GM21360 (cell line): ENCODE data around the gene DEFB125.
"Not testable (repeated sequence)": the region's sequence is repeated elsewhere in the genome, so short reads cannot be mapped to it uniquely, and the experiment has no call there.

ENCODE experiments used
- ATAC-seq: cut with Tn5 transposase; IDR thresholded peaks from one replicate; pipeline ENCODE4 v1.9.1; 2021; ENCODE audit warnings: mild to moderate bottlenecking, moderate library complexity; ENCODE audit not compliant: unreplicated experiment

DEFB125 gene, protein sequence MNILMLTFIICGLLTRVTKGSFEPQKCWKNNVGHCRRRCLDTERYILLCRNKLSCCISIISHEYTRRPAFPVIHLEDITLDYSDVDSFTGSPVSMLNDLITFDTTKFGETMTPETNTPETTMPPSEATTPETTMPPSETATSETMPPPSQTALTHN

DNA sequence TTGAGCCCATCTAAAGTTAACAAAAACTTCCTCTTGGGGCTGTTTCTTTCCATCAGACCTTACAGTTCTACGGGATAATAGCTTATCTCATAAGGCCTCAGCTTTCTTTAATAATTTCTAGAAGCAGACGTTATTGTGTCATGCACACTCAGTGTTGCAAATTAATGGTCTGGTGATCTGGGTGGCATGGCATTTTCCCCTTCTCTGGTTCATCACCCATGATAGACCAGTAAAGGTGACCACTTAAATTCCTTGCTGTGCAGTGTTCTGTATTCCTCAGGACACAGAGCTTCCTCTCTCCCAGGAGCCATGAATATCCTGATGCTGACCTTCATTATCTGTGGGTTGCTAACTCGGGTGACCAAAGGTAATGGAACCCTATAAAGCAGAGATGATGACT, at the start of gene DEFB125:
Gene DEFB125, plus strand, starts transcription at position 272 of the 400 bp plus-strand sequence. Its CDS starts 38 bp downstream, at position 310.
- no peak for ATAC-seq

DNA sequence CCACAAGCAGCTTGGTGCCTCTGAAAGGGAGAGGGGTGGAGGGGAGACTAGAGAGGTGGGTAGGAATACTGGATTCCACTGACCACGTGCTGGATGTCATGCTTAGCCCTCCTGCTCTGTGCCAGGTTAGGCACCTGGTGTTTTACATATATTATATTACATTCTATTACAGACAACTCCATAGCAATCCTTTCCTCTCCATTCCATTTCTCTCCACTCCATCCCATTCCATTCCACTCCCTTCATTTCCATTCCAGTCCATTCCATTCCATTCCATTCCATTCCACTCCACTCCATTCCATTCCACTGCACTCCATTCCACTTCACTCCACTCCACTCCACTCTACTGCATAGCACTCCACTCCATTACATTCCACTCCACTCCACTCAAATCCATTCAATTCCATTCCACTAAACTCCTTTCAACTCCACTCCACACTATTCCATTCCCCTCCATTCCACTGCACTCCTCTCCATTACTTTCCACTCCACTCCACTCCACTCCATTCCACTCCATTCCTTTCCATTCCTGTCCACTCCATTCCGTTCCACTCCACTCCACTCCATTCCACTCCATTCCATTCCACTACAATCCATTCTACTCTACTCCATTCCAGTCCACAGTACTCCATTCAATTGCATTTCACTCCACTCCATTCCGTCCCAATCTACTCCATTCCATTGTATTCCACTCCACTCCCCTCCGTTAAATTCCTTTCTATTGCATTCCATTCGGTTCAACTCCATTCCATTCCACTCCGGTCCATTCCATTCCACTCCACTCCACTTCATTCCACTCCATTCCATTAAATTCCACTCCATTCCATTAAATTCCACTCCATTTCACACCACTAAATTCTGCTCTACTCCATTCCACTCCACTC, 27.2 kb upstream of the DEFB125 start:
- ATAC-seq, result no peak

DNA sequence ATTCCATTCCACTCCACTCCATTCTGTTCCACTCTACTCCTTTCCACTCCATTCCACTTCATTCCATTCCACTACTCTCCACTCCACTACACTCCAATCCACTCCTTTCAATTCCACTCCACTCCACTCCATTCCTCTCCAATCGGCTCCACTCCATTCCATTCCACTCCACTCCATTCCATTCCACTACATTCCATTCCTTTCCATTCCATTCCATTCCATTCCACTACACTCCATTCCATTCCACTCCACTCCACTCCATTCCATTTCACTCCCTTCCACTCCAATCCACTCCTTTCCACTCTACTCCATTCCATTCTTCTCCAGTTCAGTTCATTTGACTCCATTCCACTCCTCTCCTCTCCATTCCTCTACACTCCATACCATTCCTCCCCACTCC, 26.2 kb upstream of the DEFB125 start:
- no peak for ATAC-seq

DNA sequence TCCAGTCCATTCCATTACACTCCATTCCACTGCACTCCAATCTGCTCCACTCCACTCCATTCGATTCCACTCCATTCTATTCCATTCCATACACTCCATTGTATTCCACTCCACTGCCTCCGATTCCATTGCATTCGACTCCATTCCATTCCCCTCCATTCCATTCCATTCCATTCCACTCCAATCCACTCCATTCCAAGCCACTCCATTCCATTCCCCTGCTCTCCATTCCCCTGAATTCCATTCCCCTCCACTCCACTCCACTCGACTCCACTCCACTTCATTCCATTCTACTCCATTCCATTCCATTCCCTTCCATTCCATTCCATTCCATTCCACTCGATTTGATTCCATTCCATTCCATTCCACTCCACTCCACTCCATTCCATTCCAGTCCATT, 25.7 kb upstream of the DEFB125 start:
- no peak for ATAC-seq

DNA sequence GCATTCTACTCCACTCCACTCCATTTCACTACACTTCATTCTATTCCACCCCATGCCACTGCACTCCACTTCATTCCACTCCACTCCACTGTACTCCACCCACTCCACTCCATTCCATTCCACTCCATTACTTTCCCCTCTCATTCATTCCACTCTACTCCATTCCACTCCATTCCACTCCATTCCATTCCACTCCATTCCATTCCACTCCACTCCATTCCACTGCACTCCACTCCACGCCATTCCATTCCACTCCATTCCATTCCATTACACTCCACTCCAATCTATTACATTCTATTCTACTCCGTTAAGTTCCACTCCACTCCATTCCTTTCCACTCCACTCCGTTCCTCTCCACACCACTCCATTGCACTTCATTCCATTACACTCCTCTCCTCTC, 25.0 kb upstream of the DEFB125 start:
- ATAC-seq, result no peak

DNA sequence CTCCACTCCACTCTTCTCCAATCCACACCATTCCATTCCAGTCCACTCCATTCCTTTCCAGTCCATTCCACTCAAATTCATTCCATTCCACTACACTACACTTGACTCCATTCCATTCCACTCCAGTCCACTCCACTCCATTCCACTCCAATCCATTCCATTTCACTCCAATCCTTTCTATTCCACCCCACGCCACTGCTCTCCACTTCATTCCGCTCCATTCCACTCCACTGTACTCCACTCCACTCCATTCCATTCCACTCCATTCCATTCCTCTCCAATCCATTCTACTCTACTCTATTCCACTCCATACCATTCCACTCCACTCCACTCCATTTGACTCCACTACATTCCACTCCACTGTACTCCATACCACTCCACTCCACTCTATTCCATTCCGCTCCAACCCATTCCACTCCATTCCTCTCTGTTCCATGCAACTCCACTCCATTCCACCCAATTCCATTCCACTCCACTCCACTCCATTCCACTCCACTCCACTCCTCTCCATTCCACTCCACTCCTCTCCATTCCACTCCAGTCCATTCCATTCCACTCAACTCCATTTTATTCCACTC, 23.4 kb upstream of the DEFB125 start:
- no peak for ATAC-seq

DNA sequence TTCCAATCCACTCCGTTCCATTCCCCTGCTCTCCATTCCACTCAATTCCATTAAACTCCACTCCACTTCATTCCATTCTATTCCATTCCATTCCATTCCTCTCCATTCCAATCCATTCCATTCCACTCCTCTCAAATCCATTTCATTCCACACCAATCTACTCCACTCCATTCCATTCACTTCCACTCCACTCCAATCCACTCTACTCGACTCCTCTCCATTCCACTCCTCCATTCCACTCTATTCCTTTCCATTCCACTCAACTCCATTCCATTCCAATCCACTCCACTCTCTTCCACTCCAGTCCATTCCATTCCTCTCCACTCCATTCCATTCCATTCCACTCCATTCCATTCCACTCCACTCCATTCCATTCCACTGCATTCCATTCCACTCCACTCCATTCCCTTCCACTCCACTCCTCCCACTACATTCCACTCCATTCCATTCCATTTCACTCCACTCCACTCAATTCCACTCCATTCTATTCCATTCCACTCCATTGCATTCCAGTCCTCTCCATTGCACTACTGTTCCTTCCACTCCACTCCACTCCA, 22.6 kb upstream of the DEFB125 start:
- ATAC-seq, result no peak

DNA sequence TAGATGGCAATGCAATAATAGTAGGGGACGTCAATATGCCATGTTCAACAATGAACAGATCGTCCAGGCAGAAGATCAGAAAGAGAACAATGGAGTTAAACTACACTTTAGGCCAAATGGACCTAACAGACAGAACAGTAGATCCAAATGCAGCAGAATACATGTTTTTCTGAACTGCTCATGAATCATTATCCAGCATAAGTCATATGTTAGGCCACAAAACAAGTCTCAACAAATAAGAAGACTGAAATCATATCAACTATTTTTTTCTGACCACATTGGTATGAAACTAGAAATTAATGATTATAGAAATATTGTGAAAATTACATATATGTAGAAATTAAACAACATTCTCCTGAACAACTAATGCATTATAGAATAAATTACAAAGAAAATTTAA, 10.2 kb upstream of the DEFB125 start:
- ATAC-seq, result no peak

DNA sequence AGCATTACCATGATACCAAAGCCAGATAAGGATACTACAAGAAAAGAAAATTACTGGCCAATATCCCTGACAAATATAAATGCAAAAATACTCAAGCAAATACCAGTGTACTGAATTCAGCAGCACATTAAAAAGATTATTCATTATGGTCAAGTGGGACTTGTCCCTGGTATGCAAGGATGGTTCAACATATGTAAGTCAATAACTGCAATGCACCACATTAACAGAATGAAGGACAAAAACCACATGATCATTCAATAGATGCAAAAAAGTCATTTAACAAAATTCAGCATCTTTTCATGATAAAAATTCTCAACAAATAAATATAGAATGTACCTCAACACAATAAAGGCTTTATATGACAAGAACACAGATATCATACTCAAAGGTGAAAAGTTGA, 9.1 kb upstream of the DEFB125 start:
- no peak for ATAC-seq

DNA sequence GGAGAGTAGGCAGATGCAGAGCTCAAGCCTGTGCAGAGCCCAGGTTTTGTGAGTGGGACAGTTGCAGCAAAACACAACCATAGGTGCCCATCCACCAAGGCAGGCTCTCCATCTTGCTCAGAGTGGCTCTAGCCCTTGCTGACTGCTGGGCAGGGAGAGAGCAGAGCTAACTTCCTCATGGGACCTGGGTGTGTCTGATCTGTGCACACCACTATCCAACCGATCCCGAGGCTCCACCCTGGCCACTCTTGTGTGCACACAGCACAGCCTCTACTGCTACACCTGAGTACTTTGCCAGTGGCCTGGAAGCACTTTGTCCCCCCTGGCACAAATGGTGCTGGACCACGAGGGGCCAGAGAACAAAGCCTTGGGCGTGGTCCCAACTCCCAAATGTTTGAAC, 7.9 kb upstream of the DEFB125 start:
- no peak for ATAC-seq

DNA sequence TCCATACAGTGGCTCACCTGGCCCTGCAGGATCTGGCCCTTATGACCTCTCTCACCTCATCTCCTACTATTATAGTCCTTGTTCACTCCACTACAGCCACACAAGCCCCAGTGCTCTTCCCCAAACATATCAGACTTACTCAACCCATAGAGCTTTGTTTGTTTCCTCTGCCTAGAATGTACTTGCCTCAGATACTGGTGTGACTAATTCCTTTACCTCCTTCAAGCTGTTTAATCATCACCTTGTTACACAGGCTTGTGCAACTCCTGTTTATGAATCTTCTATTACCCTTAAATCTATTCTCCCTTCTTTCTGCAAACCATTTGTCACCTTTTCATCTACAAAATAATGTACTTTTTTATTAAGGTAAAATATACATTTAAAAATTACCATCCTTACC, 3.2 kb downstream of the DEFB125 start:
- no peak for ATAC-seq

DNA sequence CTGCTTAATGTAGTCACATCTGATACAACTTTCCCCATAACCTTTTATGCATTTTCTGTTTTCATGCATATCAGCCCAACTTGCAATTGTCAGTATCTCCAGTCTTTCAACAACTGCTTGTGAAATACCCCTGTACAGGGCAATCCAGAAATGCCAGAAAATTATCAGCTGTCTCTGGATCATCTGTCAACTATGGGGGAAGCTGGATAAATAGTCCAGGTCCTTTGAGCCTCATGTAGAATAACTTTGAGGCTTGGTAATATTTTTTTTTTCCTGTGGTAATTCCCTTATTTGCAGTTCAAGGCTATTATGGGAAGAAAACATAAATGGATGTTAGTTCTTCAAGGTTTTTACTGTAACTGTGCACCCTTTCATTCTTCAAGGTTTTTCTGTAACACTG, 6.2 kb downstream of the DEFB125 start:
- ATAC-seq, result no peak

DNA sequence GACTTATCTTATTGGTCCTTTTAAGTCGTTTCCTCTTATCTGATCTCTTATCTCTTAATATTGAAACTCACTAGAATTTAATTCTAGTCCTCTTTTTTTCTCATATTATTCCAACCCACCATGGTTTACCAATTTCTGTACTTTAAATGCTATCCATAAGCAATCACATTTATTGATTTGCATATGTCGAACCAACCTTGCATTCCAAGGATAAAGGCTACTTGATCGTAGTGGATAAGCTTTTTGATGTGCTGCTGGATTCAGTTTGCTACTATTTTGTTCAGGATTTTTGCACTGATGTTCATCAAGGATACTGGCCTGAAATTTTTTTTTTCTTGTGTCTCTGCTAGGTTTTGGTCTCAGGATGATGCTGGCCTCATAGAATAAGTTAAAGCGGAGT, 7.7 kb downstream of the DEFB125 start:
- no peak for ATAC-seq

DNA sequence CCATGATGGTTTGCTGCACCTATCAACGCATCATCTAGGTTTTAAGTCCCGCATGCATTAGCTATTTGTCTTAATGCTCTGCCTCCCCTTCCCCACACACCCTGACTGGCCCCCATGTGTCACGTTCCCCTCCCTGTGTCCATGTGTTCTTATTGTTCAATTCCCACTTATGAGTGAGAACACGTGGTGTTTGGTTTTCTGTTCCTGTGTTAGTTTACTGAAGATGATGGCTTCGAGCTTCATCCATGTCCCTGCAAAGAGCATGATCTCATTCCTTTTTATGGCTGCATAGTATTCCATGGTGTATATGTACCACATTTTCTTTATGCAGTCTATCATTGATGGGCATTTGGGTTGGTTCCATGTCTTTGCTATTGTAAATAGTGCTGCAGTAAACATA, 10.2 kb downstream of the DEFB125 start:
- ATAC-seq, result not testable (repeated sequence)

DNA sequence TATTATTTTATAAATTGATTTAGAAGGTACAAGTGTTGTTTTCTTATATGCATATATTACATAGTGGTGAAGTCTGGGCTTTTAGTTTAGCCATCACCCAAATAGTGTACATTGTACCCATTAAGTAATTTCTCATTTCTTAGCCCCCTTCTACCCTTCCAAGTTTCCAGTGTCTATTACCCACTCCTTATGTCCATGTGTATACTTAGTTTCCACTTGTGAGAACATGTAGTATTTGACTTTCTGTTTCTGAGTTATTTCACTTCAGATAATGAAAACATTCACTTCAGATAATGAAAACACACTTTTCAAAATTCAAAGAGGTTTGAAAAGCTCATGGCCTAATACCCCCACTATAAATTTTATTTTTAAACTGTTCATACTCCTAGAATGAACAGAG, 14.5 kb downstream of the DEFB125 start:
- no peak for ATAC-seq

DNA sequence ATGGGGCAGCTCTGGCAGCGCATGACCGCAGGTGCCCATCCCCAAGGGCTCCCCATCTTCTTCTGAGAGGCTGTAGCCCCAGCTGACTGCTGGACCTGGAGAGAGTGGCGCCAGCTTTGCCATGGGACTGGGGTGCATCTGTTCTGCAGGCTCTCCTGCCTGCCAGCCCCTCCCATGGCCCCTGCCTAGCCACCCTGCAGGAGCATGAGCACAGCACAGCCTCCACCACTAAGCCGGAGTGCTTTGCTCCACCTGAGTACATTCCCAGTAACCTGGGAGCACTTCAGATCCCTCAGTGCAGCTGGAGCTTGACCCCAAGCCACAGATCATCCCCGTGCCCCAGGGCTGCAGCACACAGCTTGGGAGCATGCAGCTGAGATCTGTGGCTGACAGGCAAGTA, 16.0 kb downstream of the DEFB125 start:
- no peak for ATAC-seq

DNA sequence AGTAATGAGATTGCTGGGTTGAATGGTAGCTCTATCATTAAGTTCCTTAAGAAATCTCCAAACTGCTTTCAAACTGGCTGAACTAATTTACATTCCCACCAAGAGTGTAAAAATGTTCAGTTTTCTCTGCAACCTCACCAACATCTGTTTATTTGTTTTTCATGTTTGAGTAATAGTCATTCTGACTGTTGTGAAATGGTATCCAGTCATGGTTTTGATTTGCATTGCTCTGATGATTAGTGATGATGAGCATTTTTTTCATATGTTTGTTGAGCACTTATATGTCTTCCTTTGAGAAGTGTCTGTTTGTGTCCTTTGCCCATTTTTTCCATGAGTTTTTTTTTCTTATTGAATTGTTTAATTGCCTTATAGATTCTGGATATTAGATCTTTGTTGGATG, 24.9 kb downstream of the DEFB125 start:
- ATAC-seq, result no peak

DNA sequence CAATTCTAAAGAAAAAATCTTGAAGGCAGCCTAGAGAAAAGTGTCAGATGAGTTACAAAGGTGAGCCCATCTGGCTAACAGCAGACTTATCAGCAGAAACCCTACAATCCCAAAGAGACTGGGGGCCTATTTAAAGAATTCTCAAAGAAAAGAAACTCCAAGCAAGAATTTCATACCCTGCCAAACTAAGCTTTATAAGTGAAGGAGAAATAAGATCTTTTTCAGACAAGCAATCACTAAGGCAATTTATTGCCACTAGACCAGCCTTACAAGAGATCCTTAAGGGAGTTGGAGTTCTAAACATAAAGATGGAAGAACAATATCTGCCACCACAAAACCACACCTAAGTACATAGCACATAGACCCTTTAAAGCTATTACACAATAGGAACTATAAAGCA, 30.0 kb downstream of the DEFB125 start:
- ATAC-seq, result no peak

DNA sequence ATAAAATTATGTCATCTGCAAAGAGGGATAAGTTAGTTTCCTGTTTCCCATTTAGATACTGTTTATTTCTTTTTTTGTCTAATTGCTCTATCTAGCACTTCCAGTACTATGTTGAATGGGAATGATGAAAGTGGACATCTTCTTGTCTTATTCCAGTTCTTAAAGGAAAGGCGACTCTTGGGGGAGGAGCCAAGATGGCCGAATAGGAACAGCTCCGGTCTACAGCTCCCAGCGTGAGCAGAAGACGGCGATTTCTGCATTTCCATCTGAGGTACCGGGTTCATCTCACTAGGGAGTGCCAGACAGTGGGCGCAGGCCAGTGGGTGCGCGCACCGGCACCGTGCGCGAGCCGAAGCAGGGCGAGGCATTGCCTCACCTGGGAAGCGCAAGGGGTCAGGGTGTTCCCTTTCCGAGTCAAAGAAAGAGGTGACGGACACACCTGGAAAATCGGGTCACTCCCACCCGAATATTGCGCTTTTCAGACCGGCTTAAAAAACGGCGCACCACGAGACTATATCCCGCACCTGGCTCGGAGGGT, 42.4 kb downstream of the DEFB125 start:
- not testable (repeated sequence) for ATAC-seq

DNA sequence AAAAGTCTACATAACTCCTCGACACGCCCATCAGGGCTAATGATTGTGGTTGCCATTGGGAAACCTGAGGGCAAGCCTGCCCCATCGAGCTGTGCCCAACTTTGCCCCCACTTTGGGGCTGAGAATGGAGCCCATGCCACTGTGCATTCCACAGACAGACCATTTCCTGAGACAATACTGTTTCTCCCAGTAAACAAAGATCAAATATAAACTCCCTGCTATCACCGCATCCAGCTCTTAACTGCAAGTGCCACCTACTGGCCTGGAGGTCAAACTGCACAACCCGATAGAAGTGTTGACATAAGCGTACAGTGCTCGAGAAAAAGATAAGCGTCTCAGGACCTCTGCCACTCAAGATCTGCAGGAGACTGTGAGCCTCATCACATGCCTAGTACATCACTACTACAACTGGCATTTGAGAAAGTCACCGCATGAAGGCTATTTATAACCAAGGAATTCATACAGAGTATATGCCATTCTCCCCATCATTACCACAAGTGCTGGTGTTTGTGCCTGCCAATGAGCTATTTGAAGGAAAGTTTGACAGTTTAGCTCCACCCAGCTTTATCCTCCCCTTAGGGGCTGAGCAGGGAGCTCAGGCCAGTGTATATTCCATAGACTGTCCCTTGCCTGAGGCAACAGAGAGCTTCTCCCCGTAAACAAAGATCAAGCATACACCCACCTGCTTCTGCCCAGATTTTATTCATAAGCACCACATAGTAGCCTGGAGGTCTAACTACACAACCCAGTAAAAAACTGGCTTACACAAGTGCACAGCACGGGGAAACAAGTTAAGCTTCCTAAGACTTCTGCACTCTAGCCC, 50.4 kb downstream of the DEFB125 start:
- ATAC-seq, result no peak

DNA sequence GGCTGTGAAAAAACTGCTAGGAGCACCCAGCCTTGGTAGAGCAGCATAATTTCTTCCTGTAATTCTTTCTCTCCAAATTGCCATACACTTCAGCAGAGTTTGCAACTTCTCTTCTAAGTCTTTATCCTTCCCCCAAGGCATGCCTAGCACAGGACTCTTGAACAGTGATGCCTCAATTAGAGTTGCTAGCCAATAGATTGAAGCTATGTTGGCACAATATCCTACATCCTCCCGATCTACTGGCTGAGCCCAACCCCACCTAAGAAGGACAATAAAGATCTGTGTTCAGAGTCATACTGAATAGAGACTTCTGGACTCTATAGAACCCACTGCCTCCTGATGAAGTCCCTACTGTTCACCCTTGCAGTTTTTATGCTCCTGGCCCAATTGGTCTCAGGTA, 54.8 kb downstream of the DEFB125 start, which contains the start of gene DEFB126:
Gene DEFB126, plus strand, starts transcription at position 301 of the 400 bp plus-strand sequence. Its CDS starts 39 bp downstream, at position 340.
- no peak for ATAC-seq
